K562 (cell line): ENCODE results near the gene HGD.

Source experiments
- ELF1 ChIP-seq: fragments of 200-800 bp; sonication (Bioruptor generic); IDR thresholded peaks from 2 replicates; pipeline ENCODE4 v1.6.1; 2016; ENCODE audit warnings: missing genetic modification characterization, missing compliant biosample characterization
- EZH2 ChIP-seq: IDR thresholded peaks from 2 replicates; pipeline ENCODE4 v1.6.1; 2012; ENCODE audit warnings: low read depth, mild to moderate bottlenecking, inconsistent platforms, low read length, borderline replicate concordance
- GATA2 ChIP-seq: sonication (generic); formaldehyde crosslinking; IDR thresholded peaks from 2 replicates; pipeline ENCODE4 v1.4.0; 2020; ENCODE audit warnings: mild to moderate bottlenecking, missing genetic modification reagents
- MAFK ChIP-seq: IDR thresholded peaks from 2 replicates; pipeline ENCODE4 v1.6.1; 2011; ENCODE audit warnings: low read length, improper control_type of control experiment
- MYNN ChIP-seq, 2 experiments: sonication (generic); formaldehyde crosslinking in 1 of 2; IDR thresholded peaks; 2 replicates each; pipeline versions ENCODE4 v1.5.0 to v1.6.1; 2016 to 2020; ENCODE audit warnings: antibody characterized with exemption in 1 of 2, missing genetic modification reagents in 1 of 2
- POLR2A ChIP-seq: fragments of 450-650 bp; conservative IDR thresholded peaks from 2 replicates; pipeline ENCODE4 v1.6.1; 2016
- RAD21 ChIP-seq, 2 experiments: fragments of 250-450 bp in 1 of 2; fragments of 450-650 bp in 1 of 2; sonication (Bioruptor Pico) in 1 of 2; formaldehyde crosslinking in 1 of 2; IDR thresholded peaks in 1 of 2; conservative IDR thresholded peaks in 1 of 2; 2 replicates each; pipeline versions ENCODE4 v1.4.0 to v1.8.0; 2020 to 2022; ENCODE audit warnings: mild to moderate bottlenecking in 2 of 2, moderate library complexity in 1 of 2
- SMC3 ChIP-seq: conservative IDR thresholded peaks from 2 replicates; pipeline ENCODE4 v1.6.1; 2011; ENCODE audit warnings: low read depth, low read length, improper control_type of control experiment; ENCODE audit not compliant: insufficient read depth
- SP1 ChIP-seq: sonication (generic); formaldehyde crosslinking; IDR thresholded peaks from 2 replicates; pipeline ENCODE4 v1.8.1; 2022; ENCODE audit warnings: mild to moderate bottlenecking, missing genetic modification reagents
- TAF1 ChIP-seq: IDR thresholded peaks from 2 replicates; pipeline ENCODE4 v1.6.1; 2011; ENCODE audit warnings: mild to moderate bottlenecking, low read length, moderate library complexity; ENCODE audit not compliant: insufficient read depth, control insufficient read depth, severe bottlenecking; ENCODE audit errors: extremely low read depth
- TBL1XR1 ChIP-seq, 2 experiments: IDR thresholded peaks; 2 replicates each; pipeline ENCODE4 v1.6.1; 2012; ENCODE audit warnings: improper control_type of control experiment in 2 of 2, low read length in 2 of 2, mild to moderate bottlenecking in 1 of 2
- TCF7 ChIP-seq: sonication (generic); IDR thresholded peaks from 2 replicates; pipeline ENCODE4 v1.6.1; 2016; ENCODE audit warnings: antibody characterized with exemption, borderline replicate concordance
- USF2 ChIP-seq: sonication (generic); formaldehyde crosslinking; IDR thresholded peaks from 2 replicates; pipeline ENCODE4 v1.5.0; 2020; ENCODE audit warnings: missing genetic modification reagents
- TF ChIP-seq, protein P1 (sequence below): sonication (generic); formaldehyde crosslinking; IDR thresholded peaks from 2 replicates; pipeline ENCODE4 v1.8.0; 2023; ENCODE audit warnings: missing genetic modification reagents, mild to moderate bottlenecking, borderline replicate concordance

DNA sequence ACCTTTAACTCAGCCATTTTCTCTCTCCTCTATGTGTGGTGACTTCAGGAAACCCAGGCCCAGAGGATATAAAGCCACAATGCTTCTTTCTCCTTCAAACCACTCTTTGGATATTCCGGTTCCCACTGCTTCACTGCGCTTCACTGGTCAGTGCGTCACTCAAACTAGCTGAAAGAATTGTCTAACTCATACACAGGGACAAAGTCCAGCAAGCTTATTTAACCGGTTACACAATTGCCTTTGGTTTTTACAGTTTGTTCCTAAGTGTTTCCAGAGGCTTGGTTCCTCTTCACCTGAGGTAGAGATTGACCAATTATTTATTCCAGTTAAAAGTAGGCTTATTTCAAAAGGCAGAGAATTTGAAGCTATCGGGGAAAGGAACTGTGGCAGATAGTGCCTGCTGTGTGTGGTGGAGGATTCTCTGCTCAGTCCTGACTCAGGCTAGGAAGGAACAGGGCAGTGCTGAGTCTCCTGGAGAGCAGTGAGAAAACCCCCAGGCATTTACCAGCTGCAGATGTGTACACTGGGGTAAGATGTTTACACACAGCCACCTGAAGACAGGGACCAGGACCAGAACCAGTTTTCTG is at the start of gene HGD:
- TF ChIP-seq EZH2, result no peak
- TF ChIP-seq, protein P1, sequence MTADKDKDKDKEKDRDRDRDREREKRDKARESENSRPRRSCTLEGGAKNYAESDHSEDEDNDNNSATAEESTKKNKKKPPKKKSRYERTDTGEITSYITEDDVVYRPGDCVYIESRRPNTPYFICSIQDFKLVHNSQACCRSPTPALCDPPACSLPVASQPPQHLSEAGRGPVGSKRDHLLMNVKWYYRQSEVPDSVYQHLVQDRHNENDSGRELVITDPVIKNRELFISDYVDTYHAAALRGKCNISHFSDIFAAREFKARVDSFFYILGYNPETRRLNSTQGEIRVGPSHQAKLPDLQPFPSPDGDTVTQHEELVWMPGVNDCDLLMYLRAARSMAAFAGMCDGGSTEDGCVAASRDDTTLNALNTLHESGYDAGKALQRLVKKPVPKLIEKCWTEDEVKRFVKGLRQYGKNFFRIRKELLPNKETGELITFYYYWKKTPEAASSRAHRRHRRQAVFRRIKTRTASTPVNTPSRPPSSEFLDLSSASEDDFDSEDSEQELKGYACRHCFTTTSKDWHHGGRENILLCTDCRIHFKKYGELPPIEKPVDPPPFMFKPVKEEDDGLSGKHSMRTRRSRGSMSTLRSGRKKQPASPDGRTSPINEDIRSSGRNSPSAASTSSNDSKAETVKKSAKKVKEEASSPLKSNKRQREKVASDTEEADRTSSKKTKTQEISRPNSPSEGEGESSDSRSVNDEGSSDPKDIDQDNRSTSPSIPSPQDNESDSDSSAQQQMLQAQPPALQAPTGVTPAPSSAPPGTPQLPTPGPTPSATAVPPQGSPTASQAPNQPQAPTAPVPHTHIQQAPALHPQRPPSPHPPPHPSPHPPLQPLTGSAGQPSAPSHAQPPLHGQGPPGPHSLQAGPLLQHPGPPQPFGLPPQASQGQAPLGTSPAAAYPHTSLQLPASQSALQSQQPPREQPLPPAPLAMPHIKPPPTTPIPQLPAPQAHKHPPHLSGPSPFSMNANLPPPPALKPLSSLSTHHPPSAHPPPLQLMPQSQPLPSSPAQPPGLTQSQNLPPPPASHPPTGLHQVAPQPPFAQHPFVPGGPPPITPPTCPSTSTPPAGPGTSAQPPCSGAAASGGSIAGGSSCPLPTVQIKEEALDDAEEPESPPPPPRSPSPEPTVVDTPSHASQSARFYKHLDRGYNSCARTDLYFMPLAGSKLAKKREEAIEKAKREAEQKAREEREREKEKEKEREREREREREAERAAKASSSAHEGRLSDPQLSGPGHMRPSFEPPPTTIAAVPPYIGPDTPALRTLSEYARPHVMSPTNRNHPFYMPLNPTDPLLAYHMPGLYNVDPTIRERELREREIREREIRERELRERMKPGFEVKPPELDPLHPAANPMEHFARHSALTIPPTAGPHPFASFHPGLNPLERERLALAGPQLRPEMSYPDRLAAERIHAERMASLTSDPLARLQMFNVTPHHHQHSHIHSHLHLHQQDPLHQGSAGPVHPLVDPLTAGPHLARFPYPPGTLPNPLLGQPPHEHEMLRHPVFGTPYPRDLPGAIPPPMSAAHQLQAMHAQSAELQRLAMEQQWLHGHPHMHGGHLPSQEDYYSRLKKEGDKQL, result no peak
- TF ChIP-seq POLR2A, result no peak
- TF ChIP-seq GATA2 (CRISPR knock-in tag), result no peak
- TF ChIP-seq USF2 (CRISPR knock-in tag), result no peak
- TF ChIP-seq ELF1 (tag), result no peak
- TF ChIP-seq SMC3, result no peak
- TF ChIP-seq SP1 (CRISPR knock-in tag), result no peak
- TF ChIP-seq MAFK, result no peak
- no peak for TF ChIP-seq RAD21 (CRISPR knock-in tag; conservative IDR thresholded peaks at IDR 0.05 in 1 of 2, IDR thresholded peaks at IDR 0.05 in 1 of 2)
- no peak for TF ChIP-seq MYNN (IDR thresholded peaks at IDR 0.05)
- TF ChIP-seq MYNN (CRISPR knock-in tag; IDR thresholded peaks at IDR 0.05), result no peak
- TF ChIP-seq TBL1XR1 (IDR thresholded peaks at IDR 0.05; ENCODE audit: low read length in 2 of 2), result no peak
- TF ChIP-seq TAF1, result no peak
- no peak for TF ChIP-seq TCF7
